WTC11 (cell line): ENCODE data around the gene MYLK. TPM values are rescaled to one million over a fixed set of nuclear protein-coding genes. Genes with fewer than 3 reads are reported as not detected.

Source experiments
- ATAC-seq: fragments of 200-7000 bp; cut with Tn5 transposase; 2 replicates; pipeline ENCODE4 v1.10.0; 2021; ENCODE audit warnings: mild to moderate bottlenecking, moderate library complexity
- CTCF ChIA-PET: fragments of 300-600 bp; sonication (Branson Sonifier 250); formaldehyde crosslinking; loops from one replicate; lab custom pipeline; 2021; ENCODE audit warnings: antibody characterized with exemption; lab: Charles Lee
- POLR2A ChIA-PET: fragments of 350-600 bp; sonication (Branson Sonifier 250); formaldehyde crosslinking; loops from one replicate; lab custom pipeline; 2021; ENCODE audit warnings: antibody characterized with exemption; lab: Charles Lee
- DNase-seq: peaks from one replicate; pipeline ENCODE4 v3.0.0; 2021; ENCODE audit warnings: low spot score
- H3K27ac Mint-ChIP-seq: 2 replicates; pipeline ENCODE4 v1.8.0; 2021; ENCODE audit warnings: mixed read lengths
- H3K27me3 Mint-ChIP-seq: 2 replicates; pipeline ENCODE4 v1.8.0; 2021; ENCODE audit warnings: low read depth, mild to moderate bottlenecking, moderate library complexity, mixed read lengths
- H3K36me3 Mint-ChIP-seq: 2 replicates; pipeline ENCODE4 v1.8.0; 2021; ENCODE audit warnings: mixed read lengths
- H3K4me1 Mint-ChIP-seq: 2 replicates; pipeline ENCODE4 v1.8.0; 2022; ENCODE audit warnings: mixed read lengths
- H3K4me3 Mint-ChIP-seq: 2 replicates; pipeline ENCODE4 v1.8.0; 2021; ENCODE audit warnings: mild to moderate bottlenecking, moderate library complexity, mixed read lengths
- H3K9me3 Mint-ChIP-seq: 2 replicates; pipeline ENCODE4 v1.8.0; 2021; ENCODE audit warnings: mixed read lengths
- CDX4 ChIP-seq: fragments of 250-450 bp; sonication (Bioruptor Pico); IDR thresholded peaks from 2 replicates; pipeline ENCODE4 v1.9.0; 2021; ENCODE audit warnings: moderate library complexity, mild to moderate bottlenecking, inconsistent platforms, borderline replicate concordance
- CREM ChIP-seq: sonication (generic); formaldehyde crosslinking; IDR thresholded peaks from 2 replicates; pipeline ENCODE4 v1.8.1; 2022; ENCODE audit warnings: mild to moderate bottlenecking, missing genetic modification reagents, moderate library complexity
- ERG ChIP-seq: fragments of 250-450 bp; sonication (Bioruptor Pico); IDR thresholded peaks from 2 replicates; pipeline ENCODE4 v1.8.0; 2021; ENCODE audit warnings: mild to moderate bottlenecking
- ETV6 ChIP-seq: sonication (generic); formaldehyde crosslinking; IDR thresholded peaks from 2 replicates; pipeline ENCODE4 v1.8.1; 2022; ENCODE audit warnings: mild to moderate bottlenecking, missing genetic modification reagents
- FOXP4 ChIP-seq: sonication (generic); formaldehyde crosslinking; IDR thresholded peaks from 2 replicates; pipeline ENCODE4 v1.8.0; 2022; ENCODE audit warnings: mild to moderate bottlenecking, missing genetic modification reagents
- IRF2 ChIP-seq: sonication (generic); formaldehyde crosslinking; IDR thresholded peaks from 2 replicates; pipeline ENCODE4 v1.8.0; 2022; ENCODE audit warnings: low read depth, missing genetic modification reagents, borderline replicate concordance
- JAZF1 ChIP-seq: fragments of 250-450 bp; sonication (Bioruptor Pico); IDR thresholded peaks from 2 replicates; pipeline ENCODE4 v1.9.0; 2021; ENCODE audit warnings: moderate library complexity, mild to moderate bottlenecking, inconsistent platforms
- NR1H2 ChIP-seq: sonication (generic); formaldehyde crosslinking; IDR thresholded peaks from 2 replicates; pipeline ENCODE4 v1.9.0; 2021; ENCODE audit warnings: mild to moderate bottlenecking, moderate library complexity, missing genetic modification reagents
- RORB ChIP-seq: fragments of 250-450 bp; sonication (Bioruptor Pico); IDR thresholded peaks from 2 replicates; pipeline ENCODE4 v1.9.0; 2021; ENCODE audit warnings: mild to moderate bottlenecking
- SMAD4 ChIP-seq: sonication (generic); formaldehyde crosslinking; IDR thresholded peaks from 2 replicates; pipeline ENCODE4 v1.8.0; 2022; ENCODE audit warnings: mild to moderate bottlenecking, missing genetic modification reagents
- TCF7 ChIP-seq: sonication (generic); formaldehyde crosslinking; IDR thresholded peaks from 2 replicates; pipeline ENCODE4 v1.8.0; 2022; ENCODE audit warnings: mild to moderate bottlenecking, low read depth, missing genetic modification reagents, moderate library complexity
- ZNF121 ChIP-seq: sonication (generic); formaldehyde crosslinking; IDR thresholded peaks from 2 replicates; pipeline ENCODE4 v1.8.0; 2023; ENCODE audit warnings: missing genetic modification reagents
- ZNF138 ChIP-seq: sonication (generic); formaldehyde crosslinking; conservative IDR thresholded peaks from 2 replicates; pipeline ENCODE4 v1.8.1; 2022; ENCODE audit warnings: mild to moderate bottlenecking, moderate library complexity, missing genetic modification reagents
- ZNF281 ChIP-seq: sonication (generic); formaldehyde crosslinking; IDR thresholded peaks from 2 replicates; pipeline ENCODE4 v1.8.0; 2023; ENCODE audit warnings: mild to moderate bottlenecking, missing genetic modification reagents
- ZNF416 ChIP-seq: fragments of 250-450 bp; sonication (Bioruptor Pico); IDR thresholded peaks from 2 replicates; pipeline ENCODE4 v1.9.0; 2021; ENCODE audit warnings: mild to moderate bottlenecking, inconsistent platforms
- total RNA-seq: library from RNA; stranded (reverse); gene quantifications from 3 replicates; pipeline ENCODE4 v1.2.3, GENCODE V29; 2021
- TF ChIP-seq, protein P1 (sequence below): sonication (generic); formaldehyde crosslinking; IDR thresholded peaks from 2 replicates; pipeline ENCODE4 v1.8.1; 2023; ENCODE audit warnings: mild to moderate bottlenecking, moderate library complexity, missing genetic modification reagents
- TF ChIP-seq, protein P2 (sequence below): fragments of 250-450 bp; sonication (Bioruptor Pico); conservative IDR thresholded peaks from 2 replicates; pipeline ENCODE4 v1.9.0; 2021; ENCODE audit warnings: mild to moderate bottlenecking
- TF ChIP-seq, protein P3 (sequence below): sonication (generic); formaldehyde crosslinking; IDR thresholded peaks from 2 replicates; pipeline ENCODE4 v1.8.1; 2022; ENCODE audit warnings: mild to moderate bottlenecking, missing genetic modification reagents, moderate library complexity, borderline replicate concordance

MYLK gene
- total RNA-seq, 1 experiment from 2014 or later: 10.4 TPM

DNA sequence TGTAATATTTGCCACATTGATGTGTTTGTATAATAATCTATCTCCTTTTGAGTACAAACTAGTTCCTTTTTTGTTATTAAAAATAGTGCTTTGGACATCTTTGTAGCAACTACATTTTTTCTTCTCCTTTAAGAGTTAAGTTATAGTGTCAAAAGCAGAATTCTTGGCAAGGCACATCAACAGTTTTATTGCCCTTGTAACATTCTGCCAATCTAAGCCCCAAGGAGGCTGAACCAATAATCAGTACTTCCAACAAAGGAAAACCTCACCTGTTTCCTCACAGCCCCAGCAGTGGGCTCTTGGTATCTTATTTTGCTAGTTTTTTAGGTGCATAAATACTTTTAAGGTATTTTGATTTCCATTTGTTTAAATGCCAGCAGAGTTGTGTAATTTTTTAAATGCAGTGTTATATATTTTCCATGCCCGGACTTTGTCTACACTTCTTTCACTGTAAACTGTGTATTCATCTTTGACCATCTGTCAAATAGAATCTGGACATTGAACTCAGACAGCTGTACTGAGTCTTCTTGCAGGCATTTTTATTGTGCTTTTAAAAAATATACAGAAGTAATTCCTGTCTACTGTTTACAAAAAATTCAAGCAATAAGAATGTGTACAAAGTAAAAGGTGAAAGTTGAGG lies 101.0 kb downstream of the MYLK start:
- DNase-seq (no peak), ATAC-seq (no peak)
- no peak overlapping the region for H3K4me3 Mint-ChIP-seq
- TF ChIP-seq ZNF121 (CRISPR knock-in tag) (no peak), CREM (no peak), IRF2 (CRISPR knock-in tag) (no peak), NR1H2 (CRISPR knock-in tag) (no peak), ERG (no peak)
- TF ChIP-seq, protein P1, sequence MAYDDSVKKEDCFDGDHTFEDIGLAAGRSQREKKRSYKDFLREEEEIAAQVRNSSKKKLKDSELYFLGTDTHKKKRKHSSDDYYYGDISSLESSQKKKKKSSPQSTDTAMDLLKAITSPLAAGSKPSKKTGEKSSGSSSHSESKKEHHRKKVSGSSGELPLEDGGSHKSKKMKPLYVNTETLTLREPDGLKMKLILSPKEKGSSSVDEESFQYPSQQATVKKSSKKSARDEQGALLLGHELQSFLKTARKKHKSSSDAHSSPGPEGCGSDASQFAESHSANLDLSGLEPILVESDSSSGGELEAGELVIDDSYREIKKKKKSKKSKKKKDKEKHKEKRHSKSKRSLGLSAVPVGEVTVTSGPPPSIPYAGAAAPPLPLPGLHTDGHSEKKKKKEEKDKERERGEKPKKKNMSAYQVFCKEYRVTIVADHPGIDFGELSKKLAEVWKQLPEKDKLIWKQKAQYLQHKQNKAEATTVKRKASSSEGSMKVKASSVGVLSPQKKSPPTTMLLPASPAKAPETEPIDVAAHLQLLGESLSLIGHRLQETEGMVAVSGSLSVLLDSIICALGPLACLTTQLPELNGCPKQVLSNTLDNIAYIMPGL (CRISPR knock-in tag): no peak
- TF ChIP-seq, protein P2, sequence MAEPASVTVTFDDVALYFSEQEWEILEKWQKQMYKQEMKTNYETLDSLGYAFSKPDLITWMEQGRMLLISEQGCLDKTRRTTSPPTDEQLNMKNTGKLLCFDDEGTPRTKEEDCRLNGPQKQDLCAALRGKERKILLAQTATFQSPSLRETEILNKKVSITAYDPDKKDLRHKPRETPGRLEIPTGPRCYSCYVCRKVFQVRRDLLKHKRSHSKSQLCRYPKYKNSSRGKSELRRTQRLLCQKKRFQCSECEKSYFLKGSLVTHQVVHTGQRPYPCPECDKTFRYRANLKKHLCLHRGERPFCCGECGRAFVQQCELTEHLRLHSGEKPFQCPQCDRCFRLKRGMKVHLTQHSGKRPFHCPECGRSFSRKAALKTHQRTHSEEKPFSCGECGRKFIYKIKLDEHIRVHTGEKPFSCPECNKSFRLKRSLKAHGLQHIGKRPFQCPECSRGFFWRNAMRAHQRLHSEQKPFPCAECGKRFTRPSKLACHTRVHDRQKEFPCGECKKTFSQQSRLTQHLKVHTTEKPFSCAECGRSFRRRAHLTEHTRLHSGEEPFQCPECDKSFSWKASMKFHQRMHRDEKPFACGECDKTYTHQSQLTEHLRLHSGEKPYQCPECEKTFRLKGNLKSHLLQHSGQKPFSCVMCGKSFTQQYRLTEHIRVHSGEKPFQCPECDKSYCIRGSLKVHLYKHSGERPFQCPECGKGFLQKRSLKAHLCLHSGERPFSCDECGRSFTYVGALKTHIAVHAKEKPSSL (CRISPR knock-in tag): no peak
- H3K27me3 Mint-ChIP-seq: no peaks in the 10 kb centered on the region
- peaks cover 4% of the 10 kb centered on the region for H3K4me1 Mint-ChIP-seq
- POLR2A ChIA-PET: no interaction called here
- no peak overlapping the region for H3K27ac Mint-ChIP-seq
- CTCF ChIA-PET: no interaction called here
- H3K9me3 Mint-ChIP-seq: no peaks in the 10 kb centered on the region
- no peaks in the 10 kb centered on the region for H3K36me3 Mint-ChIP-seq

GRCh38 chr3:123782488-123782887 lies 101.6 kb downstream of the MYLK start:
- CTCF ChIA-PET: no interaction called here
- TF ChIP-seq SMAD4 (CRISPR knock-in tag): no peak
- no peak for TF ChIP-seq FOXP4 (CRISPR knock-in tag)
- no peak for TF ChIP-seq ZNF416 (CRISPR knock-in tag)
- TF ChIP-seq ZNF138: no peak
- TF ChIP-seq JAZF1 (CRISPR knock-in tag): no peak
- Mint-ChIP-seq H3K27ac (no peak overlapping the region), H3K36me3 (no peaks in the 10 kb centered on the region), H3K4me1 (no peaks in the 10 kb centered on the region), H3K4me3 (no peak overlapping the region), H3K27me3 (no peaks in the 10 kb centered on the region), H3K9me3 (no peaks in the 10 kb centered on the region)
- POLR2A ChIA-PET: no interaction called here
- DNase-seq: no peak
- ATAC-seq: no peak

- no peaks in the 10 kb centered on the region for H3K36me3 Mint-ChIP-seq
- no peak overlapping the region for H3K4me3 Mint-ChIP-seq
- DNase-seq: no peak
- TF ChIP-seq CDX4: no peak
- no peak for TF ChIP-seq ZNF138
- TF ChIP-seq TCF7: no peak
- no peak for TF ChIP-seq ZNF121 (CRISPR knock-in tag)
- TF ChIP-seq JAZF1 (CRISPR knock-in tag): no peak
- no peak for TF ChIP-seq ZNF281 (CRISPR knock-in tag)
- TF ChIP-seq, protein P3, sequence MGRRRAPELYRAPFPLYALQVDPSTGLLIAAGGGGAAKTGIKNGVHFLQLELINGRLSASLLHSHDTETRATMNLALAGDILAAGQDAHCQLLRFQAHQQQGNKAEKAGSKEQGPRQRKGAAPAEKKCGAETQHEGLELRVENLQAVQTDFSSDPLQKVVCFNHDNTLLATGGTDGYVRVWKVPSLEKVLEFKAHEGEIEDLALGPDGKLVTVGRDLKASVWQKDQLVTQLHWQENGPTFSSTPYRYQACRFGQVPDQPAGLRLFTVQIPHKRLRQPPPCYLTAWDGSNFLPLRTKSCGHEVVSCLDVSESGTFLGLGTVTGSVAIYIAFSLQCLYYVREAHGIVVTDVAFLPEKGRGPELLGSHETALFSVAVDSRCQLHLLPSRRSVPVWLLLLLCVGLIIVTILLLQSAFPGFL: no peak
- no peak for TF ChIP-seq ETV6 (CRISPR knock-in tag)
- no peak for TF ChIP-seq RORB (CRISPR knock-in tag)
- TF ChIP-seq, all 79 proteins: peak for 0
- POLR2A ChIA-PET: no interaction called here
- no peak overlapping the region for H3K27ac Mint-ChIP-seq
- CTCF ChIA-PET: interaction anchor here (1.0 to 1.1 kb wide), 2 partner anchors 22 to 199 kb away, joined by 3 to 5 read pairs; no protein-coding TSS in a partner anchor
- no peaks in the 10 kb centered on the region for H3K27me3 Mint-ChIP-seq
- ATAC-seq: no peak
- no peaks in the 10 kb centered on the region for H3K4me1 Mint-ChIP-seq
- H3K9me3 Mint-ChIP-seq: no peaks in the 10 kb centered on the region
Observed at GRCh38 chr3:123781571-123782275, 102.4 kb downstream of the MYLK start.
